Activated CD8-positive, alpha-beta memory T cell treated with anti-CD3 and anti-CD28 coated beads, Interleukin-2, amount 50 U/mL, for 24 hours (primary cell): Measurements from ENCODE around the gene SYT6.
"Not testable (repeated sequence)": the region's sequence is repeated elsewhere in the genome, so short reads cannot be mapped to it uniquely, and the experiment has no call there.

Experiments
- DNase-seq: peaks from one replicate; pipeline ENCODE4 v3.0.0-alpha.2; 2020; ENCODE audit errors: extremely low read depth

The SYT6 gene

DNA sequence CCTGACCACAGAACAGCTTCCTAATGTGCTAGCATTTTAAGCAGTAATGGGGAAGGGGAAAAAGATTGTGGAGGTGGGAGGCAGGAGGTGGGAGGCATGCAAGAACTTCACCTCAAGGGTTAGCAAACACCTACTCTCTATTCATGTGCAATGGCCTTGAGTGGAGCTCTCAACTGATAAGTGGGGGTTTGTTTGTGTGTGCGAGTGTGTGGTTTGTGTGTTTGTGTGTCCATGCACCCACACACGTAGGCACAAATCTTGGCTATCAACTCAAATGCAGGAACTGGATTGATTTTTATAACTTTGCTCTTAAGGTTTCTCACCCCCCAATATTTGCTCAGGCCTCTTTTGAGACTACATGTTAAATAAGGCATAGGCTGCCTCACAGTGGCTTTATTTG lies 78.6 kb downstream of the SYT6 start:
- no peak for DNase-seq

DNA sequence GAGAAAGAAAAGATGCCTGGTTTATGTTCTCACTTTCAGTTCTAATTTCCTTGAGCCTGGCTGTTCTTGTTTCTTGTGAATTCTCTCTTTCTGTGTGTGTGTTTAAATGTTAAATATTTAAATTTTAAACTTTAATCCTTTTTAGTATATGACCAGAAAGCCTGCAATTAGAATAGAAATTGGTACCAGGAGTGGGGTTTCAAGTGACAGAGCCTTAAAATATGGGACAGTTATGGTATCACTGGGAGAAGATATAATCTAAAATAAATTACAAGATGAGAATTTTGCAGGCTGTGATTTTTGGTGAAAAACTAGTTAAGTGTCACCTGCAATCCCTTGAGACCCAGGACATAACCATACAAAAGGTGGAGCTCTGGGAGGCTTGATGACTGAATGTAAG lies 81.4 kb downstream of the SYT6 start:
- no peak for DNase-seq

DNA sequence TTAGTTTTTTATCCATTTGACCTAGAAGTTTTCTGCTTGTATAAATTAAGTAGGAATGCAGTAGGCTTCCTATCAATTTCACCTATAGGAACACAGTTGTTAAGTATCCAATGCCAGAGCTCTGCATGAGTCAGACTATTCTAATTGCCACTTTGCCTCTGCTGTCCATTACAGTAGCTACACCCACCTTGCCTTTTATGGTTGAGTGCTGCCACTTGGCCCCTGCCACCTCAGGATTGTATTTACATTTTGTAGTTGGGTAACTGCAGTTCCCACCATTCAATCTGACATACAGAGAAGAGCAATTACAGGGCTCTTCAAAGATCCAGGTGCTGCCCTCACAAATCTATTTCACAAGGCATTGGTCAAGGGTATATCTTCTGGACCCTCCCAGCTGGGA lies 83.9 kb downstream of the SYT6 start:
- not testable (repeated sequence) for DNase-seq

DNA sequence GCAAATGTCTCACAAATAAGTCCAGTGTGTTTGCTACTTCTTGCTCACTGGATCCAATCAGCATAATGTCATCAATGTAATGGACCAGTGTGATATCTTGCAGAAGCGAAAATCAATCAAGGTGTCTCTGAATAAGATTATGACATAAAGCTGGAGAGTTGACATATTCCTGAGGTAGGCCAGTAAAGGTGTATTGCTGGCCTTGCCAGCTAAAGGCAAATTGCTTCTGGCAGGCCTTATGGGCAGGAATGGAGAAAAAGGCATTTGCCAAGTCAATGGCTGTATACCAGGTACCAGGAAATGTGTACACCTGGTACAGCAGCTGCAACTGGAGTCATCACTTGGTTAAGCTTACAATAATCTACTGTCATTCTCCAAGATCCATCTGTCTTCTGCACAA lies 85.0 kb downstream of the SYT6 start:
- DNase-seq, result not testable (repeated sequence)

DNA sequence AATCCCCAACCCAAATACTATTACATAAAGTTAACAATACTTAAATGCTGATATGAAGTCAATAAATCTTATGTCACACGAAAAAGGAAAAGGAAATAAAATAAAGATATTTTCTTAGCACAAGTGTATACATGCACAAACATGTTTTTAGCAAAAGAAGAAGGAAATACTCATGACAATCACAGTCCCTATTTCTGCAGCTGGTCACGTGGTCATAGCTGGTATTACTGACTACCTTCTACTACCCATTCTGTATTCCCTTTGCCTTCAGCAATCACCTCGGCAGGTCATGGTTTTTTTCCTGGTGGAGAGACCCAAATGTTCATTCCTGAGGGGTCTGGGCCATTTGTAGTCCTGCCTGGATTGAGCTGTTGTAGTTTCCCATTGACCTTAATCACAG lies 88.0 kb downstream of the SYT6 start:
- DNase-seq, result not testable (repeated sequence)

DNA sequence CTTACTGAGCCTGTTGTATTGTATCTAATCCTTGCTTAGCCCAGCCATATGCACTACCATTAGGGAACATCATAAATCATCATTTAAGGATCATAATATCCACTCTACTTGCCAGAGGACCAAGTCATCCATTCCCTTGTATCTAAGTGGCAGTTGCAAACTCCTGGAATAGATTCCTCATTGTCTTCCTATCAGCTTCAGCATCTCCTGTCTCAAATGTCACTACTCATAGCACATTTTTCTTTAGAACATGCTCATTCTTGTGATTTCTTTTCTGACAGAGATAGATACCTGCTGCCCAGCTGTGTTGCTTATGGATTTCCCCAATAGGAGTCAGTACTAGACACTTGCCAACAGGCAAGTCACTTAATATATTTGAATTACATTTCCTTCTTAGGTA lies 90.1 kb downstream of the SYT6 start:
- no peak for DNase-seq

DNA sequence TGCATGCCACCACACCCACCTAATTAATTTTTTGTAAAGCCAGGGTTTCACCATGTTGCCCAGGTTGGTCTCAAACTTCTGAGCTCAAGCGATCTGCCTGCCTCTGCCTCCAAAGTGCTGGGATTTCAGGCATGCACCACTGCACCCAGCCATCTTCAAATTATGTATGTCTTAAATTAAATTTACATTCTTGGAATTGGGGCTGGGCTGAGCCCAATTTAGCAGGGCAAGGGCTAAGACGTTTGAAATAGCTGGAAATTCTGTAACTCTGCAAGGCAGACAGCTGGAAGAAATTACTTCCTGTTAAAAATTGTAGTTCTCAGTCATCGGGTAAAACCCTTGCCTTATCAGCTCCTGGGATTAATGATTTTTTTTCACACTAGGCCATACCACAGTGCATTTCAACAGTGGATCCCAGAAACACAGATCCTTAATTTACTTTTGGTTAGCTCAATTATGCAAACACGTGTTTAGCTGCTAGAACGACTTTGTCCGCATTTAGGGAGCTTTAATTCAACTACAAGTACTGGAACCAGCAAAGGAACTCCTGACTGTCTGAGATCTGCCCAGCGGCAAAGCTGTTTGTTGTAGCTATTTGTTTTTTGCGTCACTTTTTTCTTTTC lies 91.1 kb downstream of the SYT6 start:
- DNase-seq, result no peak

DNA sequence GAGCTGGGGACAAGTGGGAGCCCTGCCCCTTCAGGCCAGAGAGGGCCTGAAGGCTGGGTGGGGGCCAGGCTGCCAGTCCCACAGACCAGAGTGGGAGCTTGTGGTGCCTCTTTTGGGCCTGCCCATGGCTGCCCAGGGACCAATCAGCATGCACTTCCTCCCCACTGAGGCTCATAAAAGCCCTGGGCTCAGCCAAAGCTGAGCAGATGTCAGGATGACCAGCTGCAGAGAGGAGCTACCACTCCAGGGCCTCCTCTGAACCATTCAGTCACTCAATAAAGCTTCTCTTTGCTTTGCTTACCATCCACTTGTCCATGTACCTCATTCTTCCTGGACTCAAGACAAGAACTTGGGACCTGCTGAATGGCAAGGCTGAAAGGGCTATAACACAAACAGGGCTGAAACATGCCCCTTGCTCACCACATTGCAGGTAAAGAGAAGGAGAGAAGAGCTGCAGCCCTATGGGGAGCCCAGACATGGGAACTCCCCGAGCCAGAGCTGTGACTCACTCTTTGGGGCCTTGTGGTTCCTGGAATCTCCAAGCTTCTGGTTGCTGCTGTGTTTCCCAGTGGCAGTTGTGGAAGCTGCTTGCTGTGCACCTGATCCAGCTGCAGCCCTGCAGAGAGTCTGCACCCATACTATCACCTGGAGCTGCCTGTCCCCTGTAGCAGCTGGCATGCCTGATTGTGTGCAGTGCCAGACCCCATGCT lies 92.4 kb downstream of the SYT6 start:
- DNase-seq, result no peak

DNA sequence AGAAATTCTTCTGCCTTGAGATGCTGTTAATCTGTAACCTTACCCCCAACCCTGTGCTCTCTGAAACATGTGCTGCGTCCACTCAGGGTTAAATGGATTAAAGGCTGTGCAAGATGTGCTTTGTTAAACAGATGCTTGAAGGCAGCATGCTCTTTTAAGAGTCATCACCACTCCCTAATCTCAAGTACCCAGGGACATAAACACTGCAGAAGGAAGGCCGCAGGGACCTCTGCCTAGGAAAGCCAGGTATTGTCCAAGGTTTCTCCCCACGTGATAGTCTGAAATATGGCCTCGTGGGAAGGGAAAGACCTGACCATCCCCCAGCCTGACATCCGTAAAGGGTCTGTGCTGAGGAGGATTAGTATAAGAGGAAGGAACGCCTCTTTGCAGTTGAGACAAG lies 95.4 kb downstream of the SYT6 start:
- not testable (repeated sequence) for DNase-seq

DNA sequence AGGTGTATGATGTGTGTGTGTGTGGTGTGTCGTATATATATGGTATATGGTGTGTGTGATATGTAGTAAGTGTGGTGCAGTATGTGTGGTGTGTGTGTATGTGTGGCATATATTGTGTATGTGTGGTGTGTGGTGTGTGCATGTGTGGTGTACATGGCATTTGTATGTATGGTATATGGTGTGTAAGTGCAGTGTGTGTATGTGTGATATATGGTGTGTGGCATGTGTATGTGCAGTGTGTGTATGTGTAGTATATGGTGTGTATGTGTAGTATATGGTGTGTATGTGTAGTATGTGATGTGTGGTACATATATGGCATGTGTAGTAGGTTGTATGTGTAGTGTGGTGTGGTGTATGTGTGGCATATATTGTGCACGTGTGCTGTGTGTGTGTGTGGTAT lies 99.5 kb downstream of the SYT6 start:
- DNase-seq, result no peak

DNA sequence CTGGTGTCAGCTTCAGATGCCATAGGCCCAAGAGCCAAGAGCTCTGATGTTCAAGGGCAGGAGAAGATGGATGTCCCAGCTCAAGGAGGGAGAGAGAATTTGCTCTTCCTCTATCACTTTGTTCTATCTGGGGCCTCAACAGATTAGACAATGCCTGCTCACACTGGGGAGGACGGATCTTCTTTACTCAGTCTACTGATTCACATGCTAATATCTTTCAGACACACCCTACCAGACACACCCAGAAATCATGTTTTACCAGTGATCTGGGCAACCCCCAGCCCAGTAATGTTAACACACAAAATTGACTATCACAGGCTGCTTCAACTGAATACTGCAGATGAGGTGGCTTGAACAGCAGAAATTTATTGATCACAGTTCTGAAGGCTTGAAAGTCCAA lies 105.4 kb downstream of the SYT6 start:
- no peak for DNase-seq

DNA sequence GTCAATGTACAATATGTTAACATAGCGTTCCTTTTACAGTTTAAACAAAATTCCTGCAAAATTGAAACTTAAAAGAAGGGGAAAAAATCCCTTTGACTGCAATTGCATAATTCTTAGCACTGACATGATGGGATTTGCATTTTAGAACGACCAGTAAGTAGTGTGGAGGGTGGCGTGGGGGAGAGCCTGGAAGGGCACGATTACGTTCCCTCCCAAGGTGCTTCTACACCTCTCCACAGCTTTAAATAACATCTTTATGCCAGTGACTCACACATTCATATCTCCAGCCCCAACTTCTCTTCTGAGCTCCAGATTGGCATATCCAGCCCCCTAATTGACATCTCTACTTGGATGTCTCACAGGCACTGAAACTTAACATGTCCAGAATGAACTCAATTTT lies 110.1 kb downstream of the SYT6 start:
- no peak for DNase-seq

DNA sequence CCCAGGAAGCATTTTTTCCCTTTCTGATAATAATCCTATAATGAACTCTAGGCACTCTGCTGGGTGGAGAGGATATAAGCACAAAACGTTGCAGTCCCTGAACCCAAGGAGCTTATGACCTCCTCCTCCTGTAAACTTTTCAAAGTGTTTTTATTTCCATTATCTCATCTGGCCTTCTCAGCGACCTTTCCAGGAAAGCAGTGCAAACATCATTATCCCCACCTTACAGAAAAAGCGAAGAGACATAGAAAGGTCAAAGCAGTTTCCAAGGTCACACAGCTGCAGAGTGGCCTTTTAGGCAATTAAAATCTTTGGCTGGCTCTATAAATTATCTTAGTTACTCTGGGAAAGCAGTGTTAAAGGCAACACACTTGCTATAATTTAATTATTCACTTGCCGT lies 110.6 kb downstream of the SYT6 start:
- DNase-seq, result no peak

DNA sequence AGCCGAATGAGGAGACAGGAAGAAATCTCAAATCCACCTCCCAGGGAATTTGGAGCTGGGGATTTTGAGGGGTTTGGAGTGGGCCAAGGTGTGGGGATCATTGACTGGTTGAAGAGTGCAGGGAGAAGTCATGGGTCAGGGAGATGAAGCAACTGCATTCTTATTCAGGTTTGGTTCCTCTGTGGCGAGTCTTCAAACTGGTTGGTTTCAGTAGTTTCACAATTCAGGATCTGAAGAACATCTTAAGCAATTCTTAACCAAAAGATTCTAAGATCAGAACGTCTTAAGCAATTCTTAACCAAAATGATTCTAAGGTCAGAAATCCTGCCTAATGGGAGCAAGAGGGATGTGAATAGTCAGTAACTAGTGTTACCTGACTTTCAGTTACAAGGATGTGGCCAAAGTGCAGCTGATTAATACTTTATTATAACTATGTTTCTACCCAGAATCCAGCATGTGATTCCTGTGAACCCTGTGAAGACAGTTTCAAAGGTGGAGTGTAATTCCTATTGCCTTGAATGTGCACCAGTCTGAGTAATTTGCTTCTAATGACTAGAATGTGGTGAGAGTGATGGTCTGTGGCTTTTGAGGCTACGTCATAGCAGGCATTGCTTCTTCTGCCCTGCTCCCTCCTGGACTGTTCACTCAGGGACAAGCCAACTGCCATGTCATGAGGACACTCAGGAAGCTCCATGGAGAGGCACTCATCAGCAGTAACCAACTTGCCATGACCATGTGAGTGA lies 113.2 kb downstream of the SYT6 start:
- DNase-seq, result no peak
